BJ (cell line): ENCODE results near the gene MYH13. TPM values are rescaled to one million over a fixed set of nuclear protein-coding genes. Genes with fewer than 3 reads are reported as not detected.

Source experiments
- CTCF ChIA-PET: fragments of 350-600 bp; formaldehyde crosslinking; extraction: SDS; loops from one replicate; lab custom pipeline; 2021; ENCODE audit warnings: antibody characterized with exemption, inconsistent platforms; lab: Yijun Ruan, JAX
- POLR2A ChIA-PET: fragments of 300-600 bp; sonication (Branson Sonifier 250); formaldehyde crosslinking; extraction: SDS; loops from one replicate; lab custom pipeline; 2021; ENCODE audit warnings: antibody characterized with exemption; lab: Charles Lee
- DNase-seq: peaks from one replicate; pipeline ENCODE4 v3.0.0-alpha.2; 2011; ENCODE audit warnings: low read depth
- H3K27me3 ChIP-seq: 2 replicates; pipeline ENCODE4 v1.6.0; 2011; ENCODE audit warnings: low read length; ENCODE audit not compliant: control insufficient read depth, insufficient read depth
- H3K36me3 ChIP-seq: 2 replicates; pipeline ENCODE4 v1.5.1; 2011; ENCODE audit warnings: low read length; ENCODE audit not compliant: control insufficient read depth, insufficient read depth
- H3K4me3 ChIP-seq: 2 replicates; pipeline ENCODE4 v1.5.1; 2011; ENCODE audit warnings: low read depth, mild to moderate bottlenecking, control low read depth, low read length
- polyA plus RNA-seq: library from polyadenylated mRNA; depleted of rRNA; stranded (reverse); fragments of >200 nt; gene quantifications from 2 replicates; pipeline ENCODE4 v1.2.3, GENCODE V29; 2011
- TF ChIP-seq, protein P1 (sequence below): IDR thresholded peaks from 2 replicates; pipeline ENCODE4 v1.5.1; 2011; ENCODE audit warnings: low read depth, mild to moderate bottlenecking, control low read depth, inconsistent platforms, low read length, moderate library complexity; ENCODE audit not compliant: insufficient read depth

The MYH13 gene
- polyA plus RNA-seq, 1 experiment = not detected

DNA sequence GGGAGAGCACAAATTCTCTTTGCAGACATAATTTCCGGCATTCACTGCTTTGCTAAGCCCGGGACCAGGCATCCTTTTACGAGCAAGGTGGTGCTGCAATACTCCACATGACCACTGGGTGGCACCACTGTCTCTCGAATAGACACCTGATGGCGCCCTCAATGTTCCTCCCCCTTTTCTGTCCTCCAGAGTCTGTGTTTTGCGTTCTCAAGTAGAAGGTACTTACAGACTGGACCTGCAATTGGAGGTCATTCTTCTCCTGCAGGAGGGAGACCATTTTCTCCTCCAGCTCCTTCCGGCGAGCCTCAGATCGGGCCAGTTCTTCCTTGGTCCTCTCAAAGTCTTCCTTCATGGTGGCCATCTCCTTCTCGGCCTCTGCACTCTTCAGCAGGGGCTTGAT, 45.2 kb downstream of the MYH13 start:
- DNase-seq = peak; percentile 18
- H3K36me3 ChIP-seq = no peaks in the 10 kb centered on the region
- H3K4me3 ChIP-seq = no peak overlapping the region
- H3K27me3 ChIP-seq = no peaks in the 10 kb centered on the region
- TF ChIP-seq, protein P1, sequence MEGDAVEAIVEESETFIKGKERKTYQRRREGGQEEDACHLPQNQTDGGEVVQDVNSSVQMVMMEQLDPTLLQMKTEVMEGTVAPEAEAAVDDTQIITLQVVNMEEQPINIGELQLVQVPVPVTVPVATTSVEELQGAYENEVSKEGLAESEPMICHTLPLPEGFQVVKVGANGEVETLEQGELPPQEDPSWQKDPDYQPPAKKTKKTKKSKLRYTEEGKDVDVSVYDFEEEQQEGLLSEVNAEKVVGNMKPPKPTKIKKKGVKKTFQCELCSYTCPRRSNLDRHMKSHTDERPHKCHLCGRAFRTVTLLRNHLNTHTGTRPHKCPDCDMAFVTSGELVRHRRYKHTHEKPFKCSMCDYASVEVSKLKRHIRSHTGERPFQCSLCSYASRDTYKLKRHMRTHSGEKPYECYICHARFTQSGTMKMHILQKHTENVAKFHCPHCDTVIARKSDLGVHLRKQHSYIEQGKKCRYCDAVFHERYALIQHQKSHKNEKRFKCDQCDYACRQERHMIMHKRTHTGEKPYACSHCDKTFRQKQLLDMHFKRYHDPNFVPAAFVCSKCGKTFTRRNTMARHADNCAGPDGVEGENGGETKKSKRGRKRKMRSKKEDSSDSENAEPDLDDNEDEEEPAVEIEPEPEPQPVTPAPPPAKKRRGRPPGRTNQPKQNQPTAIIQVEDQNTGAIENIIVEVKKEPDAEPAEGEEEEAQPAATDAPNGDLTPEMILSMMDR = peak; percentile 90
- CTCF ChIA-PET = interaction anchor here (0.7 to 16.8 kb wide), 17 partner anchors 8 to 305 kb away, joined by 3 to 366 read pairs (median 3); no protein-coding TSS in a partner anchor
- POLR2A ChIA-PET = no interaction called here

DNA sequence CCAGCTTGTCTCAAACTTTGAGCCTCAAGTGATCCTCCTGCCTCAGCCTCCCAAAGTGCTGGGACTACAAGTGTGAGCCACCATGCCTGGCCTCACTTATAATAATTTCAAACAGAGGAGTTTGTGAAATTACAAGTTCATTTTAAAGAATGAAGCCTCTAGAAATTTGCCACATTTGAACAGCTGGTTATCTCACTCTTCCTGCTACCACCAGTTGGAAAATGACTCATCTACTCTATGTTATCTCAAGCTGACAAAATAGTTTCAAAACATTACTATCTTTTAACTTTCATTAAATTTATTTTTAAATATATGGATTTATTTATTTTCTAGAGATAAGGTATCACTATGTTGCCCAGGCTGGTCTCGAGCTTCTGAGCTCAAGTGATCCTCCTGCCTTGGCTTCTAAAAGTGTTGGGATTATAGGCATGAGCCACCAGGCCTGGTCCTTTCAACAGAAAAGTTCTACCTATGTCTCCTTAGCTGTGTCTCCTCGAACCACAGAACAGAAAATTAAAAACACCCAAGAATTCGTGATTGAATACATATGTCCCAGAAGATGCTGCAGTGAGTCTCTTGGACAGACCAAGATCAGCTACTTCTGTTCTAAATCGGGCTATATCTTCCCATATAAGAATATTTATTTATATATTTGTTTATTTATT, 47.6 kb downstream of the MYH13 start:
- TF ChIP-seq, protein P1 = no peak
- POLR2A ChIA-PET = no interaction called here
- Histone ChIP-seq H3K36me3 (no peaks in the 10 kb centered on the region), H3K27me3 (no peaks in the 10 kb centered on the region), H3K4me3 (no peak overlapping the region)
- CTCF ChIA-PET = interaction anchor here (1.5 to 16.8 kb wide), 3 partner anchors 8 to 305 kb away, joined by 3 to 366 read pairs (median 4); no protein-coding TSS in a partner anchor
- DNase-seq = no peak

DNA sequence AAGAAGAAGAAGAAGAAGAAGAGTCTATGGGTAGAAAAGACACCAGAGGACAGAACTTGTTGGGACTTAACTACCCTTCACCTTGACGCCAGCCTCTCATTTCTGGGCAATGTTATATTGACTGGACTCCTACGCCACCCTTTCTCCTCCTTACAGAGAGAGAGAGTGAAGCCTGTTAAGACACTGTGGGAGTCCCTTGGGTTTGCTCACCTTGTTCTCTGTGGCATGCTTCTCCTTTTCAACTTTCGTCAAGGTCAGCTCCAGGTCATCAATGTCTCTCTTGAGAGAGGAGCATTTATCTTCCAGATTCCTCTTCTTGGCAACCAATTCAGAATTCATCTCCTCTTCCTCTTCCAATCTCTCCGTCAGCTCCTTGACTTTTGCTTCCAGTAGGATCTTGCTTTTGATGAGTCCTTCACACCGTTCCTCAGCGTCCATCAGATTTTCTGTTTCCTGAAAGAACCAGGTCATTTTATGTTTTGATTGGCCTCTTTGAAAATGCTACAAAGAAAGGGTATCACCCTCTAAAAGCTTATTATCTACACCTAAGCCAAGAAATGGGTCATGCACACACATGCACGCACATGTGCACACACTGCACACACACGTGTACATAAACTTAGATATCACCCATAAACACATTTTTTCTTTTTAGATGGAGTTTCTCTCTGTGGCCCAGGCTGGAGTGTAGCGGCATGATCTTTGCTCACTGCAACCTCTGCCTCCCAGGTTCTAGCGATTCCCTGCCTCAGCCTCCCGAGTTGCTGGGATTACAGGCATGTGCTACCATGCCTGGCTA, 48.8 kb downstream of the MYH13 start:
- TF ChIP-seq, protein P1 = no peak
- ChIA-PET POLR2A (no interaction called here), CTCF (interaction anchor here (1.3 to 16.8 kb wide), 3 partner anchors 290 to 364 kb away, joined by 3 to 366 read pairs (median 3); no protein-coding TSS in a partner anchor)
- no peak for DNase-seq
- Histone ChIP-seq H3K27me3 (no peaks in the 10 kb centered on the region), H3K36me3 (no peaks in the 10 kb centered on the region), H3K4me3 (no peak overlapping the region)

DNA sequence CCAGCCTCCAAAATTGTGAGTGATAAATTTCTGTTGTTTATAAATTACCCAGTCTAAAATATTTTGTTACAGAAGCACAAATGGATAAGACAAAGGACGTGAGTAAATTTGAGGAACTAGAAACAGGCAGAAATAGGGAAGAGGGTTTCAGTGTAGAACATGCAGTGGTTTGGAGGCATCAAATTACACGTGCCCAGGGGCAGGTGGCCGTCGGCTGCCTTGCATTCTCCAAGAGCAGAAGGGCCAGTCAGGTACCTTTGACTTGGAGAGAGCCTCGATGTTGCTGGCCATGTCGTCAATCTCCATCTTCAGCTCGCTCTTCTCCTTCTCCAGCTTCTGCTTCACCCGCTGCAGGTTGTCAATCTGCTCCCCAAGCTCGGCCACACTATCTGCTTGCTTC, 54.3 kb downstream of the MYH13 start:
- TF ChIP-seq, protein P1 = no peak
- CTCF ChIA-PET = interaction anchor here (1.1 kb wide), 1 partner anchor 10 kb away, joined by 3 read pairs; no protein-coding TSS in a partner anchor
- POLR2A ChIA-PET = no interaction called here
- no peak for DNase-seq
- H3K27me3 ChIP-seq = no peaks in the 10 kb centered on the region
- no peak overlapping the region for H3K4me3 ChIP-seq
- H3K36me3 ChIP-seq = no peaks in the 10 kb centered on the region

DNA sequence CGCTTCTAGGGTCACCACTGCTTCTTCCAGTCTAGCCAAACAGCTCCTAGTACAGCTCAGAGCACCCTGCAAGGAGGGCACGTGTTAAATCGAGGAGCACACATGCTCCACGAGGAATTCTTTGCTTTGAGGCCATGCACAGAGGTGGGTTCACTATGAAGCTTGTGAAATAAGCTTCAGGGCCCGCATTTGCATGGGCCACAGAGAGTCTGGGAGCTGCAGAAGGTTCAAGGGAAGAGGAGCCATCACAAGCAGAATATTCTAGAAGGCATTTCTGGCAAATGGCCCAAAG, 55.3 kb downstream of the MYH13 start:
- POLR2A ChIA-PET = no interaction called here
- no peak for DNase-seq
- no peaks in the 10 kb centered on the region for H3K27me3 ChIP-seq
- TF ChIP-seq, protein P1 = no peak
- no peak overlapping the region for H3K4me3 ChIP-seq
- H3K36me3 ChIP-seq = no peaks in the 10 kb centered on the region
- CTCF ChIA-PET = interaction anchor here (0.6 to 4.9 kb wide), 11 partner anchors 9 to 1806 kb away, joined by 3 to 53 read pairs (median 5); no protein-coding TSS in a partner anchor
